OCI-LY7 (cell line): ENCODE data around the gene FLT3. TPM values are rescaled to one million over a fixed set of nuclear protein-coding genes. Genes with fewer than 3 reads are reported as not detected.

Experiments used
- BruUV-seq: library from RNA; stranded (reverse); fragments of 400-500 nt; replicated peaks from 2 replicates; lab custom pipeline; 2021; lab: Mats Ljungman, UMichigan
- CTCF ChIA-PET: fragments of 300-600 bp; sonication (Branson Sonifier 250); formaldehyde crosslinking; loops from one replicate; lab custom pipeline; 2022; ENCODE audit warnings: antibody characterized with exemption; ENCODE audit not compliant: unreplicated experiment; lab: Charles Lee
- POLR2A ChIA-PET: fragments of 300-600 bp; sonication (Branson Sonifier 250); formaldehyde crosslinking; loops from one replicate; lab custom pipeline; 2022; ENCODE audit warnings: antibody characterized with exemption; lab: Charles Lee
- DNase-seq: peaks from one replicate; pipeline ENCODE4 v3.0.0-alpha.2; 2015; ENCODE audit warnings: low spot score
- H2AFZ ChIP-seq: fragments of 200-600 bp; sonication (generic), shearing (Covaris generic); 2 replicates; pipeline ENCODE4 v1.6.1; 2014; ENCODE audit warnings: mild to moderate bottlenecking, antibody characterized with exemption, low read length, moderate library complexity
- H3K27ac ChIP-seq: fragments of 200-600 bp; sonication (generic); 2 replicates; pipeline ENCODE4 v1.5.1; 2014; ENCODE audit warnings: mixed run types, low read depth, mild to moderate bottlenecking, moderate library complexity, low read length, inconsistent platforms; ENCODE audit not compliant: poor library complexity, severe bottlenecking
- H3K36me3 ChIP-seq: fragments of 200-600 bp; sonication (generic); 2 replicates; pipeline ENCODE4 v1.6.1; 2014; ENCODE audit warnings: mild to moderate bottlenecking, antibody characterized with exemption, low read length, moderate library complexity, mixed read lengths; ENCODE audit not compliant: insufficient read depth
- H3K4me1 ChIP-seq: fragments of 200-600 bp; sonication (generic); 2 replicates; pipeline ENCODE4 v1.5.1; 2014; ENCODE audit warnings: mild to moderate bottlenecking, low read length; ENCODE audit not compliant: insufficient read depth, poor library complexity, severe bottlenecking
- H3K4me2 ChIP-seq: fragments of 200-600 bp; sonication (generic); 2 replicates; pipeline ENCODE4 v1.6.1; 2014; ENCODE audit warnings: mild to moderate bottlenecking, low read length
- H3K4me3 ChIP-seq: fragments of 200-600 bp; sonication (generic); 2 replicates; pipeline ENCODE4 v1.5.1; 2014; ENCODE audit warnings: mild to moderate bottlenecking, low read depth, low read length; ENCODE audit not compliant: poor library complexity, severe bottlenecking
- H3K79me2 ChIP-seq: fragments of 200-600 bp; sonication (generic); 2 replicates; pipeline ENCODE4 v1.6.1; 2016; ENCODE audit warnings: low read depth, mild to moderate bottlenecking, low read length, moderate library complexity, mixed read lengths; ENCODE audit not compliant: insufficient read depth
- H3K9me2 ChIP-seq: fragments of 200-600 bp; sonication (generic); 2 replicates; pipeline ENCODE4 v1.6.1; 2016; ENCODE audit warnings: mild to moderate bottlenecking, low read length, mixed read lengths; ENCODE audit not compliant: insufficient read depth
- H3K9me3 ChIP-seq: fragments of 200-600 bp; sonication (generic); 2 replicates; pipeline ENCODE4 v1.6.1; 2014; ENCODE audit warnings: mild to moderate bottlenecking, mixed run types, low read length, mixed read lengths
- H4K20me1 ChIP-seq: fragments of 200-600 bp; sonication (generic); 2 replicates; pipeline ENCODE4 v1.6.1; 2014; ENCODE audit warnings: mild to moderate bottlenecking, antibody characterized with exemption, low read length, moderate library complexity, mixed read lengths; ENCODE audit not compliant: insufficient read depth
- EZH2phosphoT487 ChIP-seq: fragments of 200-600 bp; sonication (generic); IDR thresholded peaks from 2 replicates; pipeline ENCODE4 v1.6.1; 2018; ENCODE audit warnings: low read depth, borderline replicate concordance, mild to moderate bottlenecking, mixed run types, antibody characterized with exemption, low read length, moderate library complexity, mixed read lengths
- intact Hi-C: fragments of 100-400 bp; cut with micrococcal nuclease; formaldehyde crosslinking; loops from one replicate; pipeline ENCODE4 v1.10.0; 2022; ENCODE audit not compliant: unreplicated experiment
- total RNA-seq, 2 experiments: library from RNA; depleted of rRNA in 1 of 2; stranded (reverse); fragments of >200 nt in 1 of 2; shearing (Covaris generic) in 1 of 2; gene quantifications; 2 replicates each; pipeline ENCODE4 v1.2.3, GENCODE V29; 2014 to 2022
- TF ChIP-seq, protein P1 (sequence below): fragments of 200-600 bp; sonication (generic); conservative IDR thresholded peaks from 2 replicates; pipeline ENCODE4 v1.5.1; 2014; ENCODE audit warnings: mild to moderate bottlenecking, antibody characterized with exemption, low read length, moderate library complexity, mixed read lengths

Gene FLT3
- total RNA-seq, 2 experiments from 2014 or later: not detected

GRCh38 chr13:28048768-28049167, 51.6 kb downstream of the FLT3 start:
- DNase-seq: no peak
- CTCF ChIA-PET: no interaction called here
- no TSS peak for BruUV-seq
- TF ChIP-seq EZH2phosphoT487: no peak
- TF ChIP-seq, protein P1, sequence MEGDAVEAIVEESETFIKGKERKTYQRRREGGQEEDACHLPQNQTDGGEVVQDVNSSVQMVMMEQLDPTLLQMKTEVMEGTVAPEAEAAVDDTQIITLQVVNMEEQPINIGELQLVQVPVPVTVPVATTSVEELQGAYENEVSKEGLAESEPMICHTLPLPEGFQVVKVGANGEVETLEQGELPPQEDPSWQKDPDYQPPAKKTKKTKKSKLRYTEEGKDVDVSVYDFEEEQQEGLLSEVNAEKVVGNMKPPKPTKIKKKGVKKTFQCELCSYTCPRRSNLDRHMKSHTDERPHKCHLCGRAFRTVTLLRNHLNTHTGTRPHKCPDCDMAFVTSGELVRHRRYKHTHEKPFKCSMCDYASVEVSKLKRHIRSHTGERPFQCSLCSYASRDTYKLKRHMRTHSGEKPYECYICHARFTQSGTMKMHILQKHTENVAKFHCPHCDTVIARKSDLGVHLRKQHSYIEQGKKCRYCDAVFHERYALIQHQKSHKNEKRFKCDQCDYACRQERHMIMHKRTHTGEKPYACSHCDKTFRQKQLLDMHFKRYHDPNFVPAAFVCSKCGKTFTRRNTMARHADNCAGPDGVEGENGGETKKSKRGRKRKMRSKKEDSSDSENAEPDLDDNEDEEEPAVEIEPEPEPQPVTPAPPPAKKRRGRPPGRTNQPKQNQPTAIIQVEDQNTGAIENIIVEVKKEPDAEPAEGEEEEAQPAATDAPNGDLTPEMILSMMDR: no peak
- peaks cover 6% of the 10 kb centered on the region; the same call in 1 of the 2 replicates for H3K9me3 ChIP-seq
- no peaks in the 10 kb centered on the region for H3K9me2 ChIP-seq
- peaks cover 31% of the 10 kb centered on the region for H3K4me1 ChIP-seq
- intact Hi-C loops: no loop called here
- H4K20me1 ChIP-seq: no peaks in the 10 kb centered on the region
- no peak overlapping the region for H3K27ac ChIP-seq
- H3K4me3 ChIP-seq: no peak overlapping the region
- H3K79me2 ChIP-seq: no peaks in the 10 kb centered on the region
- no peaks in the 10 kb centered on the region; the same call in 1 of the 2 replicates for H3K36me3 ChIP-seq
- POLR2A ChIA-PET: interaction anchor here (0.5 to 1.3 kb wide), 3 partner anchors 19 to 558 kb away, joined by 3 read pairs; no protein-coding TSS in a partner anchor
- peak overlapping the region; percentile 57 for H3K4me2 ChIP-seq
- peak overlapping the region; percentile 96 for H2AFZ ChIP-seq

DNA sequence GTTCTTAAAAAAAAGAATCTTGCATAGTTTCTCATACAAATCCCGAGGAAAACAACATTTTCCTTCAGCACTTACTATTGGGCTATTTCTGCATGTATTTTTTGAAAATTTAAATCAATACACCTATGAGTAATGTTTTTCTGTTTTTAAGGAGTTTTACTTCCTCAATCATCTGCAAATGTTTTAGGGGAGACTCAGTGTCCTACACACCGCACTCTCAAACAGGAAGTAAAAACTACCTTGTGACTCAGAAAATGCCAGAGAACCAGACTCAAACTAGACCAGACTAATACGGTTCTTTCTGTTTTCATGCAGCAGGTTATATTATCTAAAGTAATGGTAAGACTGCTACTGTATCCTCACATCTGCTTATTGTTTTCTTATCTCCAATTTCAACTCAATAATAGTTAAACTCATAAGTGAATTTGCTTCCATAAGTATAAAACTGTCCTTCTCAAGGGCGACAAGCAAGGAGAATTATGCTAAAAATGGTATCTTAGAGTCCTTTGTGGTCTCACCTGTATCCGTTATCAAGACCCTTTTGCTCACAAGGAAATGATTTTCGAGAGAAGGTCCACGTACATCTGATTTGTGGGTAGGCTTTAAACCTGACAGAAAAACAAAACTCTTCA, 52.5 kb downstream of the FLT3 start:
- Histone ChIP-seq H3K4me2 (peak overlapping the region; percentile 57), H4K20me1 (no peaks in the 10 kb centered on the region), H2AFZ (peak overlapping the region; percentile 96), H3K4me1 (peaks cover 38% of the 10 kb centered on the region), H3K79me2 (no peaks in the 10 kb centered on the region), H3K27ac (peak overlapping the region; percentile 72), H3K36me3 (no peaks in the 10 kb centered on the region; the same call in 1 of the 2 replicates), H3K4me3 (peak overlapping the region; percentile 14), H3K9me3 (peaks cover 6% of the 10 kb centered on the region; the same call in 1 of the 2 replicates), H3K9me2 (no peaks in the 10 kb centered on the region)
- CTCF ChIA-PET: no interaction called here
- intact Hi-C loops: loop anchor here (2.0 kb wide), 1 partner anchor 91 kb away; the partner anchor contains the start of gene PAN3
- peak; percentile 72 for DNase-seq
- POLR2A ChIA-PET: interaction anchor here (1.1 to 1.3 kb wide), 2 partner anchors 18 to 21 kb away, joined by 3 read pairs; no protein-coding TSS in a partner anchor
- BruUV-seq: no TSS peak
- TF ChIP-seq, protein P1: no peak
- TF ChIP-seq EZH2phosphoT487: no peak

GRCh38 chr13:28046981-28047380, 53.4 kb downstream of the FLT3 start:
- Histone ChIP-seq H3K4me3 (no peak overlapping the region), H2AFZ (no peak overlapping the region; the same call in 1 of the 2 replicates), H3K79me2 (no peaks in the 10 kb centered on the region), H3K4me1 (peaks cover 38% of the 10 kb centered on the region), H4K20me1 (no peaks in the 10 kb centered on the region), H3K9me2 (no peaks in the 10 kb centered on the region), H3K36me3 (no peaks in the 10 kb centered on the region; the same call in 1 of the 2 replicates), H3K4me2 (no peak overlapping the region), H3K27ac (peak overlapping the region; percentile 72), H3K9me3 (peaks cover 6% of the 10 kb centered on the region; the same call in 1 of the 2 replicates)
- intact Hi-C loops: loop anchor here (2.0 kb wide), 1 partner anchor 92 kb away; the partner anchor contains the start of gene PAN3
- POLR2A ChIA-PET: no interaction called here
- CTCF ChIA-PET: no interaction called here
- no peak for TF ChIP-seq EZH2phosphoT487
- TF ChIP-seq, protein P1: no peak
- DNase-seq: no peak
- no TSS peak for BruUV-seq
